ENCODE data around the gene KIF12.

KIF12 gene

DNA sequence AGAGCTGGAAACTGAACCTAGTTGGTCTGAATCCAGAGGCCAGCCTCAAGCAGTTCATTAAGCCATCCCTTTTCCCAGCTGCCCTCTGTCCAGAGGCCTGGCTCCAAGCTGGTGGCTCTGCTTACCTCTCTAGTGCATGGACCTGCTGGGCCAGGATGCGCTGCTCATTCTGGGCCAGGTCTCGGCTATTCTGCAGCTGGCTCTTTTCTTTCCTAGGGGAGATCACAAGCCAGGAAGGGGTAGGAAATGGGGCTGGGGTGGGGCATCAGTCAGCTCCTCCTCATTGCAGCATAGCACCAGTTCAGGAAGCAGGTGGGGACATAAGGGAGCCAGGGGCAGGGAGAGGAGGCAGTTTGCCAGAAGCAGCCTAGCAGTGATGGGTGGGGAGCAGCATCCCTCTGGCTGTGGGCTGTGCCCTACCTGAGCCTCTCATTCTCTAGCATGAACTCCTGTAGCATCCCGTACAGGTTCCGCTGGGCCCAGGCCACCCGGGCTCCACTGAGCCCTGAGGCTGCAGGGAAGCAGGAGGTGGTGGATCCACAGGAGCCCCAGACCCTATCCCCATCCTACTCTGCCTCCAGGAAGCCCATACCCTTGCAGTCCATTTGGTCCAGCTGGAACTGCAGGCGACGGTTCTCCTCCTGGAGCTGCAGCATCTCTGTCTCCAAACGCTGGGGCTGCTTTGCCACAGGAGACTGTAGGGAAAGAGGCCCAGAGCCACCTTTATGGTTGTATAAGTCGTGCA, 5.2 kb downstream of the KIF12 start:
- Histone ChIP-seq H3K4me3 (no peak overlapping the region), H3K27me3 (peaks cover 0 to 23% (median 0%) of the 10 kb centered on the region in 11 experiments; a peak in 6 of 22 replicates)

DNA sequence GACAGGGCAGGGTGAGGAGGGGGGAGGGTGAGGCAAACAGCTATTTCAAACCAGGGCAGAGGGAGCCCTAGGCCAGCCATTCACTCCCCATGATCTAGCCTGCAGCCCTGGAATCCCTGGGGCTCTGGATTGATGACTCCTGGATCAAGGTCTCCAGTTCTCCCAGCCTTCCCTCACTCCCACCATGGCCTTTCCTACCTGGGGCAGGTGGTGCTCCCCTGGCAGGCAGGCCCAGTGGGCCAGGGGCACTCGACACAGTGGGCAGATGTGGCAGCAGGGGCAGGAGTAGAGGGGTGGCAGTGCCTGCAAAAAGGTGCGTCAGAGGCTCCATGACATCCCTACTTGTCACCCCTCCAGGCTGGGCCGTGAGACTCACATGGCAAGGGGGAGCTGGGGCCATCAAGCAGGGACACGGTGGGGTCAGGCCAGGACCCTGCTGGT, 6.0 kb downstream of the KIF12 start:
- peak overlapping the region in 2 of 11 experiments; percentile 9 to 56; a peak in 4 of 22 replicates for H3K9ac ChIP-seq
- no peak for TF ChIP-seq Cebpa-rat (IDR thresholded peaks at IDR 0.05)
- no peak overlapping the region for H3K4me3 ChIP-seq
- H3K4me2 ChIP-seq, result peak overlapping the region in 9 of 11 experiments; percentile 9 to 94 (median 89); a peak in 15 of 22 replicates
- H3K27me3 ChIP-seq, result peaks cover 0 to 22% (median 0%) of the 10 kb centered on the region in 11 experiments; a peak in 6 of 22 replicates
- H3K36me3 ChIP-seq, result peaks cover 0 to 52% (median 0%) of the 10 kb centered on the region in 11 experiments; a peak in 8 of 22 replicates
- H3K9me3 ChIP-seq (replicated peaks in 1 of 11), result no peaks in the 10 kb centered on the region
- H4K20me1 ChIP-seq, result peaks cover 0 to 15% (median 0%) of the 10 kb centered on the region in 11 experiments; a peak in 2 of 22 replicates
- peaks cover 5 to 75% (median 67%) of the 10 kb centered on the region in 10 experiments; a peak in 19 of 20 replicates for H3K4me1 ChIP-seq
- H3K27ac ChIP-seq, result peak overlapping the region in 3 of 11 experiments; percentile 15 to 59 (median 28); a peak in 3 of 22 replicates

More for the DNA sequence above, 5.2 kb downstream of the KIF12 start:
- TF ChIP-seq Cebpa-rat (IDR thresholded peaks at IDR 0.05), result no peak
- Histone ChIP-seq H3K9ac (peak overlapping the region in 2 of 11 experiments; percentile 7 to 56; a peak in 4 of 22 replicates), H3K27ac (peak overlapping the region in 4 of 11 experiments; percentile 25 to 59 (median 38); a peak in 6 of 22 replicates), H3K4me1 (peaks cover 5 to 73% (median 67%) of the 10 kb centered on the region in 10 experiments; a peak in 19 of 20 replicates), H3K4me2 (peak overlapping the region in 9 of 11 experiments; percentile 9 to 94 (median 89); a peak in 17 of 22 replicates), H3K9me3 (replicated peaks in 1 of 11) (no peaks in the 10 kb centered on the region), H3K36me3 (peaks cover 0 to 52% (median 0%) of the 10 kb centered on the region in 11 experiments; a peak in 8 of 22 replicates), H4K20me1 (peaks cover 0 to 15% (median 0%) of the 10 kb centered on the region in 11 experiments; a peak in 2 of 22 replicates)

DNA sequence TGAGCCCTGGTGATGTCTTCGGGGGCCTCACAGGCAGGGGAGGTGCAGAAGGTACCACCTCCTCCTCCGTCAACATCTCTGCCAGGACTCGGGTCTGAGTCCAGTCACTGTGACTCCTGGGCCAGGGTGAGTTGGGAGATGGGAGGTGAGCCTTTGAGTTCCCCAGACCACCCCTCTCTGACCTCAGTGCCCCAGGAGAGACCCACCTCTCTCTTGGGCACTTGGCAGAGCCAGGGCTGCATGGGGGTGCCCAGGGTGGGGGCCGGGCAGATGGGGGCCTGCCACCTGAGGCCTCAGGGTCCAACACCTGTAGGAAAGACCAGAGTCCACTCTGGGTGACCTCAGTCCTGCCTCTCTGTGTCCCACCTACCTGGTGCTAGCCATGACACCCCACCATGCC, 6.8 kb downstream of the KIF12 start:
- Histone ChIP-seq H3K36me3 (peaks cover 0 to 52% (median 0%) of the 10 kb centered on the region in 11 experiments; a peak in 8 of 22 replicates), H3K4me2 (peak overlapping the region in 6 of 11 experiments; percentile 22 to 94 (median 88); a peak in 10 of 22 replicates), H3K27ac (peak overlapping the region in 1 of 11 experiments; percentile 28; a peak in 1 of 22 replicates), H4K20me1 (peaks cover 0 to 10% (median 0%) of the 10 kb centered on the region in 11 experiments; a peak in 2 of 22 replicates), H3K9ac (0 out of 22 replicates have a peak overlapping the region, but pooled peaks of 1 of the 11 experiments have one; percentile 16), H3K9me3 (replicated peaks in 1 of 11) (no peaks in the 10 kb centered on the region), H3K27me3 (peaks cover 0 to 15% (median 0%) of the 10 kb centered on the region in 11 experiments; a peak in 6 of 22 replicates), H3K4me1 (peaks cover 0 to 68% (median 62%) of the 10 kb centered on the region in 10 experiments; a peak in 18 of 20 replicates), H3K4me3 (no peak overlapping the region)
- no peak for TF ChIP-seq Cebpa-rat (IDR thresholded peaks at IDR 0.05)

DNA sequence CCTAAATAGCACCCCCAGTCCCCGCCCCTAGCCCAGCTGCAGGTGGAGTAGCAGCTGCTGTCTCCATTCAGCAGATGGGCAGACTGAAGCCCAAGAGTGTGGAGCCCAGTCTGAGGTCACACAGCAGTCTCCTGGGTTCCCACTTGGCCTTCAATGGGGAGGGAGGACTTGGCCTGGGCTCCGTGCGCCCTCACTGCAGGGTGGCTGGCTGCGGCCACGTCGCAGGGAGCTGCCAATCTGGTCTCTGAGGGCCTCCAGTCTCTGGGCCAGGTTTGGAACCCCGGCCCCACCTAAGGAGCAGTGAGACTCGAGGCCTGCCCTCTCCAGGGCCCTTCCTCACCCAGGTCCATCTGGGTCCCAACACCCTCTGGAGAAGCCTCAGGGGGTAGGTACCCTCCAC, 7.4 kb downstream of the KIF12 start:
- Histone ChIP-seq H3K27ac (0 out of 22 replicates have a peak overlapping the region, but pooled peaks of 1 of the 11 experiments have one; percentile 12), H4K20me1 (peaks cover 0 to 4% (median 0%) of the 10 kb centered on the region in 11 experiments; a peak in 1 of 22 replicates), H3K4me1 (peaks cover 0 to 62% (median 55%) of the 10 kb centered on the region in 10 experiments; a peak in 16 of 20 replicates), H3K4me2 (peak overlapping the region in 5 of 11 experiments; percentile 37 to 94 (median 86); a peak in 9 of 22 replicates), H3K9me3 (replicated peaks in 1 of 11) (no peaks in the 10 kb centered on the region), H3K4me3 (no peak overlapping the region), H3K36me3 (peaks cover 0 to 52% (median 0%) of the 10 kb centered on the region in 11 experiments; a peak in 8 of 22 replicates), H3K27me3 (peaks cover 0 to 9% (median 0%) of the 10 kb centered on the region in 11 experiments; a peak in 4 of 22 replicates), H3K9ac (no peak overlapping the region)
- no peak for TF ChIP-seq Cebpa-rat (IDR thresholded peaks at IDR 0.05)

- Histone ChIP-seq H3K4me2 (no peak overlapping the region), H3K27me3 (no peaks in the 10 kb centered on the region), H3K27ac (no peak overlapping the region), H3K4me3 (no peak overlapping the region), H4K20me1 (no peaks in the 10 kb centered on the region), H3K9me3 (replicated peaks in 1 of 11) (no peaks in the 10 kb centered on the region), H3K4me1 (peaks cover 0 to 53% (median 46%) of the 10 kb centered on the region in 10 experiments; a peak in 16 of 20 replicates), H3K9ac (no peak overlapping the region), H3K36me3 (peaks cover 0 to 52% (median 0%) of the 10 kb centered on the region in 11 experiments; a peak in 8 of 22 replicates)
- TF ChIP-seq Cebpa-rat (IDR thresholded peaks at IDR 0.05), result no peak
These were observed 8.3 kb downstream of the KIF12 start for GRCh38 chr9:114090798-114091197.

GRCh38 chr9:114089206-114089840, 9.8 kb downstream of the KIF12 start:
- H4K20me1 ChIP-seq, result no peaks in the 10 kb centered on the region

GRCh38 chr9:114088571-114089170, 10.4 kb downstream of the KIF12 start:
- Histone ChIP-seq H3K9me3 (replicated peaks in 1 of 11) (no peaks in the 10 kb centered on the region), H3K9ac (no peak overlapping the region; a peak in 1 of 22 replicates), H4K20me1 (no peaks in the 10 kb centered on the region), H3K4me3 (no peak overlapping the region), H3K27ac (no peak overlapping the region), H3K27me3 (no peaks in the 10 kb centered on the region), H3K4me1 (peaks cover 0 to 32% (median 25%) of the 10 kb centered on the region in 10 experiments; a peak in 16 of 20 replicates), H3K4me2 (no peak overlapping the region), H3K36me3 (peaks cover 0 to 36% (median 0%) of the 10 kb centered on the region in 11 experiments; a peak in 7 of 22 replicates)
- no peak for TF ChIP-seq Cebpa-rat (IDR thresholded peaks at IDR 0.05)

More at GRCh38 chr9:114089206-114089840, 9.8 kb downstream of the KIF12 start:
- Histone ChIP-seq H3K9ac (no peak overlapping the region; a peak in 1 of 22 replicates), H3K4me2 (no peak overlapping the region), H3K4me1 (peaks cover 0 to 38% (median 31%) of the 10 kb centered on the region in 10 experiments; a peak in 16 of 20 replicates), H3K9me3 (replicated peaks in 1 of 11) (no peaks in the 10 kb centered on the region), H3K27ac (no peak overlapping the region), H3K4me3 (no peak overlapping the region), H3K27me3 (no peaks in the 10 kb centered on the region), H3K36me3 (peaks cover 0 to 40% (median 0%) of the 10 kb centered on the region in 11 experiments; a peak in 8 of 22 replicates)
- TF ChIP-seq Cebpa-rat (IDR thresholded peaks at IDR 0.05), result no peak

GRCh38 chr9:114087721-114088120, 11.4 kb downstream of the KIF12 start:
- Histone ChIP-seq H3K4me1 (peaks cover 0 to 30% (median 19%) of the 10 kb centered on the region in 10 experiments; a peak in 12 of 20 replicates), H3K4me3 (no peak overlapping the region), H3K27ac (no peak overlapping the region), H4K20me1 (no peaks in the 10 kb centered on the region), H3K9me3 (replicated peaks in 1 of 11) (no peaks in the 10 kb centered on the region), H3K4me2 (no peak overlapping the region), H3K27me3 (no peaks in the 10 kb centered on the region), H3K36me3 (peaks cover 0 to 27% (median 0%) of the 10 kb centered on the region in 11 experiments; a peak in 7 of 22 replicates), H3K9ac (no peak overlapping the region)
- no peak for TF ChIP-seq Cebpa-rat (IDR thresholded peaks at IDR 0.05)

Measured in BLaER1 treated with 17β-estradiol and CSF1 and Interleukin-3, amounts not matched to agents 10 nM and 100 nM (cell line).